ENCODE results near the gene MGA. TPM values are rescaled to one million over a fixed set of nuclear protein-coding genes. Genes with fewer than 3 reads are reported as not detected.

The MGA gene
- total RNA-seq, 4 donors from 2014 or later: 53.1 to 107 (median 67.6) TPM

GRCh38 chr15:41671656-41672648, 11.7 kb downstream of the MGA start:
- WGBS, 2 donors: 81 to 88% methylated on average over 7 of the region's 7 CpGs
- Histone ChIP-seq H3K36me3 (no peaks in the 10 kb centered on the region), H3K4me1 (no peaks in the 10 kb centered on the region), H3K27me3 (no peaks in the 10 kb centered on the region), H3K4me3 (replicated peaks in 1 of 3) (no peak overlapping the region), H3K9me3 (no peaks in the 10 kb centered on the region), H3K27ac (no peak overlapping the region)
- intact Hi-C loops (cut with DNase I): no loop called here
- TF ChIP-seq POLR2A (IDR thresholded peaks at IDR 0.05): no peak
- TF ChIP-seq CTCF (IDR thresholded peaks at IDR 0.05): no peak
- DNase-seq: no peak

GRCh38 chr15:41675337-41675736, 15.1 kb downstream of the MGA start:
- Histone ChIP-seq H3K27ac (no peak overlapping the region), H3K36me3 (no peaks in the 10 kb centered on the region), H3K4me1 (no peaks in the 10 kb centered on the region), H3K27me3 (no peaks in the 10 kb centered on the region), H3K9me3 (no peaks in the 10 kb centered on the region), H3K4me3 (replicated peaks in 1 of 3) (no peak overlapping the region)
- WGBS, 2 donors: 97 to 98% methylated on average over 4 of the region's 4 CpGs
- no peak for DNase-seq
- no peak for TF ChIP-seq POLR2A (IDR thresholded peaks at IDR 0.05)
- TF ChIP-seq CTCF (IDR thresholded peaks at IDR 0.05): no peak
- intact Hi-C loops (cut with DNase I): no loop called here

GRCh38 chr15:41678742-41679141, 18.5 kb downstream of the MGA start:
- H3K36me3 ChIP-seq: no peaks in the 10 kb centered on the region
- H3K27me3 ChIP-seq: no peaks in the 10 kb centered on the region
- no peaks in the 10 kb centered on the region for H3K9me3 ChIP-seq
- H3K4me1 ChIP-seq: no peaks in the 10 kb centered on the region
- H3K27ac ChIP-seq: no peak overlapping the region
- TF ChIP-seq POLR2A (IDR thresholded peaks at IDR 0.05): no peak
- H3K4me3 ChIP-seq (replicated peaks in 1 of 3): no peak overlapping the region
- intact Hi-C loops (cut with DNase I): no loop called here
- no peak for DNase-seq
- 95 to 99% methylated on average over 4 of the region's 4 CpGs for WGBS, 2 donors

- no peaks in the 10 kb centered on the region for H3K27me3 ChIP-seq
- H3K4me3 ChIP-seq (replicated peaks in 1 of 3): no peak overlapping the region
- no peaks in the 10 kb centered on the region for H3K36me3 ChIP-seq
- H3K27ac ChIP-seq: no peak overlapping the region
- WGBS, 2 donors: 96 to 99% methylated on average over 4 of the region's 4 CpGs
- intact Hi-C loops (cut with DNase I): no loop called here
- H3K4me1 ChIP-seq: no peaks in the 10 kb centered on the region
- DNase-seq: no peak
- no peaks in the 10 kb centered on the region for H3K9me3 ChIP-seq
- no peak for TF ChIP-seq POLR2A (IDR thresholded peaks at IDR 0.05)
- TF ChIP-seq CTCF (IDR thresholded peaks at IDR 0.05): no peak
Measured at GRCh38 chr15:41683955-41684354, 23.8 kb downstream of the MGA start.

- DNase-seq: no peak
- intact Hi-C loops (cut with DNase I): no loop called here
- Histone ChIP-seq H3K27me3 (no peaks in the 10 kb centered on the region), H3K36me3 (no peaks in the 10 kb centered on the region), H3K9me3 (no peaks in the 10 kb centered on the region), H3K27ac (no peak overlapping the region), H3K4me3 (replicated peaks in 1 of 3) (no peak overlapping the region), H3K4me1 (peaks cover 4 to 10% of the 10 kb centered on the region in 2 donors)
- TF ChIP-seq CTCF (IDR thresholded peaks at IDR 0.05): no peak
- TF ChIP-seq POLR2A (IDR thresholded peaks at IDR 0.05): no peak
- 79 to 90% methylated on average over 2 of the region's 2 CpGs for WGBS, 2 donors
Measured at GRCh38 chr15:41688671-41689070, 28.5 kb downstream of the MGA start.
